ENCODE data around the gene ARF1. TPM values are rescaled to one million over a fixed set of nuclear protein-coding genes. Genes with fewer than 3 reads are reported as not detected.
A peak's percentile ranks its signal among the peaks of the same experiment; 100 is the strongest.

ARF1 gene
- total and polyA plus RNA-seq, 8 donors: 267 to 455 (median 301) TPM

DNA sequence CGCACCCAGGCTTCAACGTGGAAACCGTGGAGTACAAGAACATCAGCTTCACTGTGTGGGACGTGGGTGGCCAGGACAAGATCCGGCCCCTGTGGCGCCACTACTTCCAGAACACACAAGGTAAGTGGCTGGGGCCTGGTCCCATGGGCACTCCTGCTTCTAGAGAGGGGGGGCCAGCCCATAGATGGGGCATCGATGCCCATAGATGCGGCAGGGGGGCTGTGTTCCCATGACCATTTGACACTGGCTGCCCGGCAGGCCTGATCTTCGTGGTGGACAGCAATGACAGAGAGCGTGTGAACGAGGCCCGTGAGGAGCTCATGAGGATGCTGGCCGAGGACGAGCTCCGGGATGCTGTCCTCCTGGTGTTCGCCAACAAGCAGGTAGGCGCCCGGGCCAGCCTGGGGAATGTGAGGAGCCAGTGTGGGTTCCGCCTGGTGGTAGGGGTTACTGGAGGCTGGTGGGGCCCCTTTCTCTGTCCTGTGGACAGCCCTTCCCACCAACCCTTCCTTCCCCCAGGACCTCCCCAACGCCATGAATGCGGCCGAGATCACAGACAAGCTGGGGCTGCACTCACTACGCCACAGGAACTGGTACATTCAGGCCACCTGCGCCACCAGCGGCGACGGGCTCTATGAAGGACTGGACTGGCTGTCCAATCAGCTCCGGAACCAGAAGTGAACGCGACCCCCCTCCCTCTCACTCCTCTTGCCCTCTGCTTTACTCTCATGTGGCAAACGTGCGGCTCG, 15.0 kb downstream of the ARF1 start:
- no peak overlapping the region for H3K27ac ChIP-seq
- peaks cover 2 to 72% of the 10 kb centered on the region in 2 donors for H3K36me3 ChIP-seq
- peak in 1 of 4 donors; percentile 79 for DNase-seq
- H3K4me1 ChIP-seq: peaks cover 16 to 79% of the 10 kb centered on the region in 2 donors
- ATAC-seq: no peak
- TF ChIP-seq, protein P1, sequence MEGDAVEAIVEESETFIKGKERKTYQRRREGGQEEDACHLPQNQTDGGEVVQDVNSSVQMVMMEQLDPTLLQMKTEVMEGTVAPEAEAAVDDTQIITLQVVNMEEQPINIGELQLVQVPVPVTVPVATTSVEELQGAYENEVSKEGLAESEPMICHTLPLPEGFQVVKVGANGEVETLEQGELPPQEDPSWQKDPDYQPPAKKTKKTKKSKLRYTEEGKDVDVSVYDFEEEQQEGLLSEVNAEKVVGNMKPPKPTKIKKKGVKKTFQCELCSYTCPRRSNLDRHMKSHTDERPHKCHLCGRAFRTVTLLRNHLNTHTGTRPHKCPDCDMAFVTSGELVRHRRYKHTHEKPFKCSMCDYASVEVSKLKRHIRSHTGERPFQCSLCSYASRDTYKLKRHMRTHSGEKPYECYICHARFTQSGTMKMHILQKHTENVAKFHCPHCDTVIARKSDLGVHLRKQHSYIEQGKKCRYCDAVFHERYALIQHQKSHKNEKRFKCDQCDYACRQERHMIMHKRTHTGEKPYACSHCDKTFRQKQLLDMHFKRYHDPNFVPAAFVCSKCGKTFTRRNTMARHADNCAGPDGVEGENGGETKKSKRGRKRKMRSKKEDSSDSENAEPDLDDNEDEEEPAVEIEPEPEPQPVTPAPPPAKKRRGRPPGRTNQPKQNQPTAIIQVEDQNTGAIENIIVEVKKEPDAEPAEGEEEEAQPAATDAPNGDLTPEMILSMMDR (IDR thresholded peaks at IDR 0.05): no peak
- intact Hi-C loops (cut with DNase I): no loop called here
- H3K4me3 ChIP-seq: no peak overlapping the region
- H3K9me3 ChIP-seq: peaks cover 0 to 8% of the 10 kb centered on the region in 2 donors
- H3K27me3 ChIP-seq: no peaks in the 10 kb centered on the region

DNA sequence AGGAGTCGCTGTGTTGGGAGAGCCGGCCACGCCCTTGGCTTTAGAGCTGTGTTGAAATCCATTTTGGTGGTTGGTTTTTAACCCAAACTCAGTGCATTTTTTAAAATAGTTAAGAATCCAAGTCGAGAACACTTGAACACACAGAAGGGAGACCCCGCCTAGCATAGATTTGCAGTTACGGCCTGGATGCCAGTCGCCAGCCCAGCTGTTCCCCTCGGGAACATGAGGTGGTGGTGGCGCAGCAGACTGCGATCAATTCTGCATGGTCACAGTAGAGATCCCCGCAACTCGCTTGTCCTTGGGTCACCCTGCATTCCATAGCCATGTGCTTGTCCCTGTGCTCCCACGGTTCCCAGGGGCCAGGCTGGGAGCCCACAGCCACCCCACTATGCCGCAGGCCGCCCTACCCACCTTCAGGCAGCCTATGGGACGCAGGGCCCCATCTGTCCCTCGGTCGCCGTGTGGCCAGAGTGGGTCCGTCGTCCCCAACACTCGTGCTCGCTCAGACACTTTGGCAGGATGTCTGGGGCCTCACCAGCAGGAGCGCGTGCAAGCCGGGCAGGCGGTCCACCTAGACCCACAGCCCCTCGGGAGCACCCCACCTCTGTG, 15.9 kb downstream of the ARF1 start:
- Histone ChIP-seq H3K36me3 (peaks cover 2 to 72% of the 10 kb centered on the region in 2 donors), H3K4me1 (peaks cover 8 to 73% of the 10 kb centered on the region in 2 donors), H3K27me3 (no peaks in the 10 kb centered on the region), H3K27ac (no peak overlapping the region), H3K9me3 (peaks cover 0 to 8% of the 10 kb centered on the region in 2 donors), H3K4me3 (no peak overlapping the region)
- intact Hi-C loops (cut with DNase I): no loop called here
- no peak for ATAC-seq
- no peak for DNase-seq
- TF ChIP-seq, protein P1 (IDR thresholded peaks at IDR 0.05): no peak

DNA sequence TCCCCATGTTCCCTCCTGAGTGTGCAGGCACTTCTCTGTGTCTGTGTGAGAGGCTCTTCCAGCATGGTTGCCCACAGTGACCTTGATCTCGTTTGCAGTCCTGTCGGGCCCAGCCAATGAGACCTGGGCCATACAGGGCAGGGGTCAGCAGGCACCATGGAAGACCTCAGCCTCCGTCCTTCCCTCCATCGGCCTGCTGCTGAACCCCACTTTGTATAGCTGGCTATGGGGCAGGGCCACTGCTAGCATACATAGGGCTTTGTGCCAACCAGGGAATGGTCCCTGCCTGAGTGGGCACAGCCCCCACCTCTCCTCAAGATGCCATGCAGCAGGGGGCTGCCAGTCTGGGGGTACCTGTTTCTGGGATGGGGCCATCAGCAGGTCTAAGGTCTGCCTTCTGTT, 16.8 kb downstream of the ARF1 start:
- peaks cover 2 to 66% of the 10 kb centered on the region in 2 donors for H3K36me3 ChIP-seq
- DNase-seq (no peak), ATAC-seq (no peak)
- peaks cover 0 to 6% of the 10 kb centered on the region in 2 donors for H3K9me3 ChIP-seq
- no peak overlapping the region for H3K4me3 ChIP-seq
- H3K27ac ChIP-seq: no peak overlapping the region
- intact Hi-C loops (cut with DNase I): no loop called here
- TF ChIP-seq, protein P1 (IDR thresholded peaks at IDR 0.05): no peak
- H3K4me1 ChIP-seq: peaks cover 7 to 77% of the 10 kb centered on the region in 2 donors
- H3K27me3 ChIP-seq: no peaks in the 10 kb centered on the region

DNA sequence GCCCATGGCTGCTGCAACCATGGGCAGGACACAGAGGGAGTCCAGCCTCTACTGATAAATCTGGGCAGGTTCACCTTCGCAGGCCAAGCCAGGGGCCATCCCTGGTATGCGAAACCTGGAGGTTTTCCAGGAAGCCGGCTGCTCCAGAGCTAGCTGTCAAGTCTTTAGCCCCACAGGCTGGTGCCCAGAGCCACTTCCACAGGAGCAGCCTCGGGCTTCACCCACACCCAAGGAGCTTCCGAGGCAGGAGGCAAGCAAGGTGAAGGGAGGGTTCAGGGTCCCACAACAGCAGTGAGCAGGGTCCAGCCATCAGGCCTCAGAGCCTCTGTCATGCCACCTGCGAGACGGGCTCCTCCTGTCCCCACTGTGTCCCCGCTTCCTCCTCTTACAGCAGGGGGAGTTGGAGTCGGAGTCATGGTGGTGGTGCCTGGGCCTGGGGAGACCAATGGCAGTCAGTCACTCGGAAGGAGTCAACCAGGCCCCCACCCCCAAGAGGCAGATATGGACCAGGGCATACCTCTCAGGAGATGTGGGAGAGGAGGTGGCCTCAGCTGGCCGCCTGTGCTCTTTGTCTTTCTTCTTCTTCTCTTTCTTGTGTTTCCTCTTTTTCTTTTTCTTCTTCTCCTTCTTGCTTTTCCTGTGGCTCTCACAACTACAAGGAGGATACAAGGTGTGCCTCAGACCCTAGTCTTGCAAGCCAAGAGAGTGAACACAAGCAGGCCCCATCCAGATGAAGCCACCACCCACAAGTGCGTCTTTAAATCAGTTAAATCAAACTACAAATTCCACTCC, 18.5 kb downstream of the ARF1 start:
- peaks cover 7 to 72% of the 10 kb centered on the region in 2 donors for H3K4me1 ChIP-seq
- no peaks in the 10 kb centered on the region for H3K27me3 ChIP-seq
- no peaks in the 10 kb centered on the region for H3K9me3 ChIP-seq
- H3K36me3 ChIP-seq: peaks cover 2 to 62% of the 10 kb centered on the region in 2 donors
- DNase-seq (no peak), ATAC-seq (no peak)
- peak overlapping the region in 1 of 2 donors; percentile 92 for H3K27ac ChIP-seq
- peak overlapping the region in 1 of 2 donors; percentile 97 for H3K4me3 ChIP-seq
- intact Hi-C loops (cut with DNase I): no loop called here
- TF ChIP-seq, protein P1 (IDR thresholded peaks at IDR 0.05): no peak

DNA sequence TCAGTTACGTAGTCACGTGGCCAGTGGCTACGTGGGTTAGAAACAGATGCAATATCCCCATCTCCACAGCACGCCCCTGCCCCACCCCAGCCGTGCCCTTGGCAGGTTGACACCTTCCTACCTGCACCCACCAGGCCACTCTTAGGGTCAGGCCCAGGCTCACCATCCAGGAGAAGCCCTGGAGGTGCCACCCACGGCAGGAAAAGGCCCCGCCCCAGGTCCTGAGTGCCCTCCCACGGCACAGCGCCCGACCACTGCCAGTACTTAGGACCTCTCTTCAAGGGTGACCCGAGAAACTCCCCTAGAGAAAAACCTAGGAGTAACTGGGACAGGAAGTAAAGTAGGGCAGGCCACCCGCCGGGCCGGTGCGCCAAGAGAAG, 19.1 kb downstream of the ARF1 start:
- Histone ChIP-seq H3K27me3 (no peaks in the 10 kb centered on the region), H3K4me1 (peaks cover 7 to 66% of the 10 kb centered on the region in 2 donors), H3K4me3 (peak overlapping the region; percentile 97 to 99), H3K27ac (peak overlapping the region in 1 of 2 donors; percentile 92), H3K9me3 (no peaks in the 10 kb centered on the region), H3K36me3 (peaks cover 2 to 62% of the 10 kb centered on the region in 2 donors)
- ATAC-seq (no peak), DNase-seq (peak in 1 of 4 donors; percentile 77)
- TF ChIP-seq, protein P1 (IDR thresholded peaks at IDR 0.05): no peak
- intact Hi-C loops (cut with DNase I): no loop called here
